ENCODE data around the gene FAM43A.

Gene FAM43A

DNA sequence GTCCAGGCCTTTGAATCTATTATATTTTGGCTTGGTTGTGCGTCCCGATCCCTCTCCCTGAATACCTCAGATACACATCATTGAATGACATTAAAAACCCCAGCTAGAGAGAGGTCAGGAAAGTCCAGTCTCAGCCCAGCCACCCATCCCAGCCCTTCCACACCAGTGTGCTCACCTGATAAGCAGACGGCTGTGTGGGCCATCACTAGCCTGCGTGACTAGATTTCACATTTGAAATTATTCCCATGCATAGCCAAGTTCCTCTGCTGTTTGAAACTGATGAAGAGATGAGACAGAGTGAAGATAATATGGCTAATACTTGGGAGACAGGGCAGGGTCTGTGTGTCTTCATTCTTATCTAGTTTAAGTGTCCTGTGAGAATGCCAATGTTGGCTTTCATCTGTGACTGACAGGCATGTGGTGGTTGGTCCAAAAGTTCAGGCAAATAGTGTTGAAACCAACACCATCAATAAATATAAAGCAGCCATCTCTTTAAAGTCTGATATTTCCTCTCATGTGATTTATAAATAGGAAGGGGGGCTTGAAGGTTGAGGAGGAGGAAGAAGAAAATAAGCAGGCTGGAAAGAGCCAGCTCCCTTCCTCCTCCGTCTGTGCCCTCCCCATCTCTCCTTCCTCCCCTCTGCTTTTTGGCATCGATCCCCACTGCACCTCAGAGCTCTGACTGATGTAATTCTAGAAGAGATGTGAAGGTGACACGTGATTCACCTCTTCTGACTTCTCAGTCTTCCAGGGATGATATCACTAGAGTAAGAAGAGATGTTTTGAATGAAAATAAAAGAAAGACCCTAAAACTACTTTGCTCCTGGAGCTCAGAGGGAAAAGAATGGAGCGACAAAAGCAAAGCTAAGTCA, 5.1 kb downstream of the FAM43A start:
- Histone ChIP-seq H3K9me3 (ENCODE audit: insufficient read depth, low read length) (peaks cover 7% of the 10 kb centered on the region; the same call in 1 of the 2 replicates), H3K27me3 (ENCODE audit: insufficient read depth, insufficient read length) (no peaks in the 10 kb centered on the region), H3K4me1 (ENCODE audit: insufficient read depth, insufficient read length) (peaks cover 14% of the 10 kb centered on the region), H3K4me3 (ENCODE audit: insufficient read length, low read depth) (no peak overlapping the region), H3K36me3 (ENCODE audit: insufficient read depth, insufficient read length, low read length) (peaks cover 30% of the 10 kb centered on the region), H3K9ac (ENCODE audit: insufficient read length, low read depth) (no peak overlapping the region)
- no peak for TF ChIP-seq SUZ12 (IDR thresholded peaks at IDR 0.05; ENCODE audit: extremely low read depth, insufficient read depth, insufficient read length)
- TF ChIP-seq YY1 (IDR thresholded peaks at IDR 0.05; ENCODE audit: insufficient read depth, insufficient read length), result no peak
- no peak for TF ChIP-seq ZNF274 (IDR thresholded peaks at IDR 0.05; ENCODE audit: low read depth, low read length)
- no peak for DNase-seq (ENCODE audit: low read depth, low spot score)

DNA sequence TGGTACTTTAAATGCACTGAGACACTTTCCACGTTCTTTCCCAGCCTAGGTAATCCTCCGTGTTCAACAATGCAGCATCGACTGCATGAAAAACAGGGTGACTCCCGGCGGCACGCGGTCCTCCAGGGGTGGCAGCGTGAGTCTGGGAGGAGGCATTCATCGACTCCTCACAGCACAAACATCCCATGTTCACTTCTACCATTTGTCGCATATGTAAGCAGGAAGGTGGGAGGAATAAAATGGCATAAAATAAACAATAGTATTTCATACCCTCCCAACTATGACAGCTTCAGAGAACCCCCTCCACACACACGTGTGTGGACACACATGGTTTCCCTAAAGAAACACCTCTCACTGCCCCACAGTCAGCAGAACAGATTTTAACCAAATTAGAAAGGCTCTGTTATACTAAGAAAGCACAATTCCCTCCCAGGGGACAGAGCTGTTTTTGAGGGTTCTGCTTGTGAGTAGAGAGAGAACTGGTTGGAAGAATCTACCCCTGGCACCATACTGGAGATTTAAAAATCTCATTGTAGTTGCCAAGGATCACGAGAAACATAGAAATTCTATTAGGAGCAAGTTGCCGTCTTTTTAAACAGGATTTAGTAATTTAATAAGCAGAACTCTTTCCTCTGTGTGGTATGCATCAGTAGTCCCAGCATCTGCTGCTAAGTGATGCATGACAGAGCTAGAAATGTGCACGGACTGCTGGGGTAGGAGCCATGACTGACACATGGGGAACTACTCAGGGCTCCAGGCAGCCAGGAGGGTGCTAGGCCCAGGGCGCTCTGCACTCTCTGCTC, 6.0 kb downstream of the FAM43A start:
- H3K4me3 ChIP-seq (ENCODE audit: insufficient read length, low read depth), result no peak overlapping the region
- no peak overlapping the region for H3K9ac ChIP-seq (ENCODE audit: insufficient read length, low read depth)
- TF ChIP-seq SUZ12 (IDR thresholded peaks at IDR 0.05; ENCODE audit: extremely low read depth, insufficient read depth, insufficient read length) (no peak), YY1 (IDR thresholded peaks at IDR 0.05; ENCODE audit: insufficient read depth, insufficient read length) (no peak), ZNF274 (IDR thresholded peaks at IDR 0.05; ENCODE audit: low read depth, low read length) (no peak)

DNA sequence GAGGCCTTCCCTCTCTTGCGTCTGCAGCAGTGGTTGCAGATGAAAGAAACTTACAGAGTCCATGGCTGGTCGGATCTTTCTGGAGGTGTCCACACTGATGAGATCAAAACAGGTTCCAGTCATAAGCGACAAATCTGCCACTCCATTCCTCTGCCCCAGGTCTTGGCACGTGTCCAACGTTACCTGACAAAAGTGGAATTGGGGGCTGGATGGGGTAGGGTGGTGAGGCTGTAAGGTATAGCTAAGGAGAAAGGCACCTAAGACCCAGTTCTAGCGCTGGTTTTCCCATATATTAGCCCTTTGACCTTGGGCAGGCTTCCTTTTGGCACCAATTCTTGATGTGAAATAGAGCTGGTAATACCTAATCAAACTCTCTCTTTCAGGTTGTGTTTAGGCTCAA, 11.0 kb downstream of the FAM43A start:
- no peak for TF ChIP-seq YY1 (IDR thresholded peaks at IDR 0.05; ENCODE audit: insufficient read depth, insufficient read length)
- no peak for TF ChIP-seq ZNF274 (IDR thresholded peaks at IDR 0.05; ENCODE audit: low read depth, low read length)
- no peak for TF ChIP-seq SUZ12 (IDR thresholded peaks at IDR 0.05; ENCODE audit: extremely low read depth, insufficient read depth, insufficient read length)
- no peak overlapping the region for H3K9ac ChIP-seq (ENCODE audit: insufficient read length, low read depth)
- H3K4me3 ChIP-seq (ENCODE audit: insufficient read length, low read depth), result no peak overlapping the region
- H3K36me3 ChIP-seq (ENCODE audit: insufficient read depth, insufficient read length, low read length), result no peaks in the 10 kb centered on the region
- no peaks in the 10 kb centered on the region for H3K4me1 ChIP-seq (ENCODE audit: insufficient read depth, insufficient read length)
- no peaks in the 10 kb centered on the region for H3K27me3 ChIP-seq (ENCODE audit: insufficient read depth, insufficient read length)
- H3K9me3 ChIP-seq (ENCODE audit: insufficient read depth, low read length), result peaks cover 10% of the 10 kb centered on the region; the same call in 1 of the 2 replicates
- DNase-seq (ENCODE audit: low read depth, low spot score), result no peak

More for the DNA sequence above, 6.0 kb downstream of the FAM43A start:
- Histone ChIP-seq H3K4me1 (ENCODE audit: insufficient read depth, insufficient read length) (peaks cover 14% of the 10 kb centered on the region), H3K27me3 (ENCODE audit: insufficient read depth, insufficient read length) (no peaks in the 10 kb centered on the region), H3K9me3 (ENCODE audit: insufficient read depth, low read length) (peaks cover 7% of the 10 kb centered on the region; the same call in 1 of the 2 replicates), H3K36me3 (ENCODE audit: insufficient read depth, insufficient read length, low read length) (peaks cover 29% of the 10 kb centered on the region)
- no peak for DNase-seq (ENCODE audit: low read depth, low spot score)

DNA sequence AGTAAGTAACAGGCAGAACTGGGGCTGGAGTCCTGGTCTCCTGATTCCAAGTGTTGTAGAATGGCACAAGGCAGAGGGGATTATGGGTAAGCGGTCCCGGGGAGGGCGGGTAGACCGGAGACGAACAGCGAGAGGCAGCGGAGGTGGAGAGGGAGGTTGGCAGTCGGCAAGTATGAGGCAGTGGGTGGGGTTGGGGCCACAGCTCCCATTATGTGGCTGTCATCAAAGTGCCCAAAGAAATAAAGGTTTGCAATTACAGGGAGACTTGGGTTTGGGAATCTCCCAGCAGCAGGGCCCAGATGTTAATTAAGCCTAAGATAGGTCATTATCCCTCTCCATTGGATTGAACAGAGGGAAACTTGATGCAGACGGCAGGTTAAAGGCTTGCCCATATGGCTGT, 16.9 kb downstream of the FAM43A start:
- no peak for DNase-seq (ENCODE audit: low read depth, low spot score)
- Histone ChIP-seq H3K4me3 (ENCODE audit: insufficient read length, low read depth) (no peak overlapping the region), H3K27me3 (ENCODE audit: insufficient read depth, insufficient read length) (no peaks in the 10 kb centered on the region), H3K9me3 (ENCODE audit: insufficient read depth, low read length) (peaks cover 10% of the 10 kb centered on the region; the same call in 1 of the 2 replicates), H3K9ac (ENCODE audit: insufficient read length, low read depth) (no peak overlapping the region), H3K36me3 (ENCODE audit: insufficient read depth, insufficient read length, low read length) (no peaks in the 10 kb centered on the region), H3K4me1 (ENCODE audit: insufficient read depth, insufficient read length) (peaks cover 13% of the 10 kb centered on the region)
- no peak for TF ChIP-seq YY1 (IDR thresholded peaks at IDR 0.05; ENCODE audit: insufficient read depth, insufficient read length)
- TF ChIP-seq SUZ12 (IDR thresholded peaks at IDR 0.05; ENCODE audit: extremely low read depth, insufficient read depth, insufficient read length), result no peak
- no peak for TF ChIP-seq ZNF274 (IDR thresholded peaks at IDR 0.05; ENCODE audit: low read depth, low read length)

DNA sequence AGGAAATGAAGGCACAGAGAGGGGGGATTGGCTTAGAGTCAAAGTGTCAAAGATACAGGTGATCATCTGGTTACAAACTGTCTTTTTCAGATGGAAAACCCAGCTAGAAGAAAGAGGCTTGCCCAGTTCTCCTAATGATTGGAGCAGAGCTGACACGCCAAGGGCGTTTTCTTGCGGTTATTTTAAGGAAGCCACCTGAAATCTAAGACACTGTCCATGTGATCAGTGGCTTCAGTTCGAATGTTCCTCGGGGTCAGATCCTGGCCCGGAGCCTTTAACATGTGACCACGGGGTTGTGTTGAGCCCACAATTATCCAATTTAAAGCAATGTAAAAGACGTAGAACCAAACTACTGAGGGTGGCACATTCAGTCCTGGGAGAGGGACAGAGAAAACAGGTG, 19.5 kb downstream of the FAM43A start:
- Histone ChIP-seq H3K4me3 (ENCODE audit: insufficient read length, low read depth) (no peak overlapping the region), H3K27me3 (ENCODE audit: insufficient read depth, insufficient read length) (peaks cover 3% of the 10 kb centered on the region), H3K4me1 (ENCODE audit: insufficient read depth, insufficient read length) (peaks cover 13% of the 10 kb centered on the region), H3K36me3 (ENCODE audit: insufficient read depth, insufficient read length, low read length) (no peaks in the 10 kb centered on the region), H3K9me3 (ENCODE audit: insufficient read depth, low read length) (no peaks in the 10 kb centered on the region), H3K9ac (ENCODE audit: insufficient read length, low read depth) (no peak overlapping the region)
- no peak for DNase-seq (ENCODE audit: low read depth, low spot score)
- no peak for TF ChIP-seq SUZ12 (IDR thresholded peaks at IDR 0.05; ENCODE audit: extremely low read depth, insufficient read depth, insufficient read length)
- no peak for TF ChIP-seq YY1 (IDR thresholded peaks at IDR 0.05; ENCODE audit: insufficient read depth, insufficient read length)
- no peak for TF ChIP-seq ZNF274 (IDR thresholded peaks at IDR 0.05; ENCODE audit: low read depth, low read length)

DNA sequence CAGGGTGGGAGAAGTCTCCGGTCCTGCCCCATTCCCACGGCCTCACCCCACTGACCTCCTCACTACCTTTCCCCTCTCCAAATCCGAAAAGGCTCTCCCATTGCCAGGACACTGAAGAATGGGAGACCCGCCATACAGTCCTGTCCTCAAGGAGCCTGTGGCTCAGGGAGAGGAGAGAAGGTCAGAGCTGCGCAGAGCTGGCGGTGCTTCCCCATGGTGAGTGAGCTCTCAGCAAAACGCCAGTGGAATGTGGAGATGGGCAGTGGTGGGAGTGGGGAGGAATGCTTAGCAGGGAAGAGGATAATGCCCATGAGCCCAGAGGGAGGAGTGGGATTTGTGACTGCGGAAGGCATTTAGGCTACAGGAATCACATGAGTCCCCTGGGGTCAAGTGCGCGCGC, 20.1 kb downstream of the FAM43A start:
- TF ChIP-seq ZNF274 (IDR thresholded peaks at IDR 0.05; ENCODE audit: low read depth, low read length) (no peak), SUZ12 (IDR thresholded peaks at IDR 0.05; ENCODE audit: extremely low read depth, insufficient read depth, insufficient read length) (no peak), YY1 (IDR thresholded peaks at IDR 0.05; ENCODE audit: insufficient read depth, insufficient read length) (no peak)
- Histone ChIP-seq H3K4me3 (ENCODE audit: insufficient read length, low read depth) (no peak overlapping the region), H3K9ac (ENCODE audit: insufficient read length, low read depth) (no peak overlapping the region), H3K36me3 (ENCODE audit: insufficient read depth, insufficient read length, low read length) (no peaks in the 10 kb centered on the region), H3K9me3 (ENCODE audit: insufficient read depth, low read length) (no peaks in the 10 kb centered on the region), H3K27me3 (ENCODE audit: insufficient read depth, insufficient read length) (peaks cover 3% of the 10 kb centered on the region), H3K4me1 (ENCODE audit: insufficient read depth, insufficient read length) (peaks cover 13% of the 10 kb centered on the region)
- no peak for DNase-seq (ENCODE audit: low read depth, low spot score)

DNA sequence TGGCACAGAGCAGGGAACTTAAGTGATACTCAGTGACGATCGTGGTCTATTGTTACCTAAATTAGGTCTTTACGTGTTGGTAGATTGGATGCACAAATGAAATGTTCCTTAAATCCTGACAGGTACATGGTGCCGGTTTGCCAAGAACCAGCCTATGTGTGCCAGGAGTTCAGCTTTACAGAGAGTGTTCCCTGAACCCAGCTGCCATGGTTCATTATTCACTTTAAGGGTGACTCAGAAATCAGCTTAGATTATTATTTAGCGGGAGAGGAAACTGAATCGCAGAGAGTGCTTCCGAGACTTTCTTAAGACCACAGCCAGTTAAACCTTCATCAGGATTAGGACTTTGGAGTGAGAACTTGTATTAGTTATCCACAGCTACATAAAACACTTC, 21.5 kb downstream of the FAM43A start:
- TF ChIP-seq YY1 (IDR thresholded peaks at IDR 0.05; ENCODE audit: insufficient read depth, insufficient read length) (no peak), ZNF274 (IDR thresholded peaks at IDR 0.05; ENCODE audit: low read depth, low read length) (no peak), SUZ12 (IDR thresholded peaks at IDR 0.05; ENCODE audit: extremely low read depth, insufficient read depth, insufficient read length) (no peak)
- Histone ChIP-seq H3K4me3 (ENCODE audit: insufficient read length, low read depth) (no peak overlapping the region), H3K9ac (ENCODE audit: insufficient read length, low read depth) (no peak overlapping the region), H3K9me3 (ENCODE audit: insufficient read depth, low read length) (no peaks in the 10 kb centered on the region), H3K27me3 (ENCODE audit: insufficient read depth, insufficient read length) (peaks cover 3% of the 10 kb centered on the region), H3K4me1 (ENCODE audit: insufficient read depth, insufficient read length) (peaks cover 13% of the 10 kb centered on the region), H3K36me3 (ENCODE audit: insufficient read depth, insufficient read length, low read length) (no peaks in the 10 kb centered on the region)
- no peak for DNase-seq (ENCODE audit: low read depth, low spot score)
